ENCODE results near the gene ADAMTSL1.

- TF ChIP-seq FOXA1 (IDR thresholded peaks at IDR 0.05): no peak
- TF ChIP-seq RAD21 (IDR thresholded peaks at IDR 0.05): no peak
- no peak for TF ChIP-seq CTCF (IDR thresholded peaks at IDR 0.05; ENCODE audit: low read depth, low read length, missing input control)
- no peak for TF ChIP-seq GABPA (IDR thresholded peaks at IDR 0.05 in 1 of 2, conservative IDR thresholded peaks at IDR 0.05 in 1 of 2)
- no peak for TF ChIP-seq MAX (IDR thresholded peaks at IDR 0.05)
- TF ChIP-seq REST (IDR thresholded peaks at IDR 0.05): no peak
- TF ChIP-seq EGR1 (IDR thresholded peaks at IDR 0.05; ENCODE audit: low read depth in 2 of 2): no peak
- no peak for TF ChIP-seq YY1 (IDR thresholded peaks at IDR 0.05)
- no peak for TF ChIP-seq RXRA (IDR thresholded peaks at IDR 0.05)
These were observed 26.4 kb upstream of the ADAMTSL1 start for GRCh38 chr9:18447541-18447940.
